Stimulated activated CD4-positive, alpha-beta T cell treated with anti-CD3 and anti-CD28 coated beads, Interleukin-12 subunit alpha, Interleukin-12 subunit beta, amount 100 ng/mL, for 4 hours (primary cell): ENCODE data around the gene COMP.
"Not testable (repeated sequence)": the region's sequence is repeated elsewhere in the genome, so short reads cannot be mapped to it uniquely, and the experiment has no call there.

ENCODE experiments used
- DNase-seq: peaks from one replicate; pipeline ENCODE4 v3.0.0-alpha.2; 2020

COMP gene

DNA sequence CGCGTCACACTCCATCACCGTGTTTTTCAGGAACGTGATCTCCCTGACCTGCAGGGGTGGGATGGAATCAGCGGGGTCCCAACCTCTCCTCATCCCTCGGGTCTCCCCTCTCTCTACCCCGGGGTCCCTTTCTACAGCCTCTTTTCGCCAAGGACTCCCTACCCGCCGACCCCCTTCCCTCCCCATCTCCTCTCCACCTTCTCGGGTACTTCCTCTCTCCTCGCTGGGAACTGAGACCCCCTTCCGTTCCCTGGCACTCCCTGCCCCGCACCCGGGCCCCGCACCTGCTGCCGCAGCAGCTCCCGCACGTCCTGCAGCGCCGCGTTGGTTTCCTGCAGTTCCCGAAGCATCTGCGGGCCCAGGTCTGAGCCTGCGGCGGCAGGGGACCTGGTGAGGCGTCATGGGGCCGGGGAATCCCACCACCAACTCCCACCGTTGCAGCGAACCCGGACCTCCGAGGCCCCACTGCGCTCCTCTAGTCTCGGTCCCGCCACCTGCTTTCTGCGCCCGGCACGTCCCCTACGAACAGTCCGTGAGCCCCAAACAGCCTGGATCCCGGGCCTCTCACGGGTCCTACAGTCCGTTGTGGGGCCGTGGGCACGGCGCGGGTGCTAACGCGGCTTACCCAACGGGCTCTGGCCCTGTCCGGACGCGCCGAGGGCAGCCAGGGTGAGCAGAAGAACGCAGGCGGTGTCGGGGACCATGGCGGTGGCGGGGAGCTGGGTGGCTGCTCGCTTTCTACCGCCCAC lies at the start of gene COMP:
Gene COMP (minus strand): TSS at position 740 of the 749 bp plus-strand sequence. CDS start 36 bp downstream, at position 704.
- DNase-seq: no peak

DNA sequence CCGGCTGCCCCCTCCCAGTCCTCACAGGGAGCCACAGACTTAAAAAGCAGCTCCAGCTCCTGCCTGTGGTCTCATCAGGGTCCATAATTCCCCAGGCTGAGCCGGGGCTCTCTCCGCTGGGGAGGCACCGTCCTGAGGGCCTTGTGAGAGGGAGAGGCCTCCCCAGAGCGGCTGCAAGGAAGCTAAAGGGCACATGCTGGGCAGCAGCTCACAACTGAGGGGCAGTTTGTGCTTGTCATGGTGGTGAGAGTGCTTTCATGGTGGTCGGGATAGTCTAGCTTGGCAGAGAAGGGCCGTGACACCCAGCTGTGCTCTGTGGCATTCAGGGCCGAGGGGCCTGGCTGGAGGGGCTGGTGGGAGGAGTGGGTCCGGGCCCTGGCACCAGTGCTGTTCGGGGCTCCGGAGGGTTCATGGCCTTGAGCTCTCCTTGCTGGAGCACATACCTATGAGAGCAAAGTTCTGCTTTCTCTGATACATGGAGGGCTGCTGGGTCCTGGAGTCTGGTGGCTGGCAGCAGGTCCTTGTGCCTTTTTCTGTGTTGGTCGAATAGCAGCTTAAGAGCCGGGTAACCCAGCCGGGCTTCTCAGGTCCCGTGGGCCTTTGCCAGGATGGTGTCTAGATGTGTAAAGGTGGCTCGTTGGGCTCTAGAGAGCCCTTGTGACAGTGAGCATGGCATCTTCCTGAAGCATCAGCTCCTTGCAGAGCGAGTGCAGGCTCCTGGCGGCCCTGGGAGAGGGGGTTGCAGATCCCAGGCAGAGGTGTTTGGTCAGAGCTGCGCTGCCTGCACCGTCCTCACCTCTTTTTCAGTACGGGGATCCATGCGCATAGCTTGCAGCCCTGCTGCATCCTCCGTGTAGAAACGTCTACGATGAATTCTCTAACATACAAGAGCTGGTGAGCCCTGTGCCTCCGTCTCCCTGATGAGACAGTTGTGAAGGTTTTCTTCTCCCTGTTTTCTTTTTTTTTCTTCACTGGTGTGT lies 49.5 kb upstream of the COMP start:
- no peak for DNase-seq

DNA sequence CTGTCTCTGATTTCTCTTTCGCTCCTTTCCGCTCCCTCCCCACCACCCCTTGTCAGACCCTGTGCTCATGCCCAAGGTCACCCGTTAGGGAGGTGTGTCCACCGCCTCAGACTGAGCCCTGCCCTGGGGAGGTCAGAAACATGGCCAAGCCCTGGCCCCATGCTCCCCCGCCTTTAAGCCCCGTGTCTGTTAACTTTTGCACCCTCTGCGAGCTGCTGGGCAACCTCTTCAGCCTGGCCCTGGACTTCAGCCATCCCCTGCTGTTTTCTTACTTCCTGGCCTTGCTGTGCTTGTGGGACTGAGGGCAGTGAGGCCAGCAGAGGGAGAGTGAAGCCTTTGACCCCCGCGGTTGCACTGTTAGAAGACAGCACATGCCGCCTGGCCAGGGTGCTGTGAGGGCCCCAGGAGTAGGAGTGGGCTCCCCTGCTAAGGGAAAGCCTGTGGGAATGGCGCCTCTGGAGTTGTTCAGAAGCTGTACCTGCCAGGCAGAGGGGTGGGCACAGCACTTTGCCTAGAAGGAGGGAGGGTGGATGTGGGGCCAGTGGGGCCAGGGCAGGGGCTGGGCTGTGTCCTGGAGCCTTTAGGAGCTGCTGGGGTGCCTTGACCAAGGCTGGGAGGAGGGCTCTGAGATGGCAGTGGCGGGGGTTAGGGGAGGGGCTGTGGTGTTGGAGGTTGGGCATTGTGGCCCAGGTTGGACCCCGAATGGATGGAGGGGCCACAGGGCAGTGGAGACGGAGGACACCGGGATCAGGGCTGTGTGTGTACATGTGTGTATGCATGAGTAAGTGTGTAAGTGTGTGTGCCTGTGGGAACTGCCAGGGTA lies 48.6 kb upstream of the COMP start:
- DNase-seq: no peak

DNA sequence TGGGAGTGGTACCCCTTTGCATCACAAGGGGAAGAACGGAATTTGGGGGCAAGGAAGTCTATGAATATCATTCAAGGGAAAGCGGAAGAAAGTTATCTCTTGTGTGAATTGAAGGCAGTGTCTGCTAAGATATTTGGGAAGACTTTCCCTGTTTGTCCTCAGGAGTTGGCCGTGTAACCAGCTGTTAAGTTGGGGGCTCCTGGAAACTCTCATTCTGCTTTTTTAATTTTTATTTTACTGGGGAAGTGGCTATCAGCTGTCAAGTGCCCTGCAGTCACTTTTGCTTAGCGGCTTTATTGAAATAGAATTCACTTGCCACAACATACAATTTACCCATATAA lies 43.5 kb upstream of the COMP start:
- no peak for DNase-seq

DNA sequence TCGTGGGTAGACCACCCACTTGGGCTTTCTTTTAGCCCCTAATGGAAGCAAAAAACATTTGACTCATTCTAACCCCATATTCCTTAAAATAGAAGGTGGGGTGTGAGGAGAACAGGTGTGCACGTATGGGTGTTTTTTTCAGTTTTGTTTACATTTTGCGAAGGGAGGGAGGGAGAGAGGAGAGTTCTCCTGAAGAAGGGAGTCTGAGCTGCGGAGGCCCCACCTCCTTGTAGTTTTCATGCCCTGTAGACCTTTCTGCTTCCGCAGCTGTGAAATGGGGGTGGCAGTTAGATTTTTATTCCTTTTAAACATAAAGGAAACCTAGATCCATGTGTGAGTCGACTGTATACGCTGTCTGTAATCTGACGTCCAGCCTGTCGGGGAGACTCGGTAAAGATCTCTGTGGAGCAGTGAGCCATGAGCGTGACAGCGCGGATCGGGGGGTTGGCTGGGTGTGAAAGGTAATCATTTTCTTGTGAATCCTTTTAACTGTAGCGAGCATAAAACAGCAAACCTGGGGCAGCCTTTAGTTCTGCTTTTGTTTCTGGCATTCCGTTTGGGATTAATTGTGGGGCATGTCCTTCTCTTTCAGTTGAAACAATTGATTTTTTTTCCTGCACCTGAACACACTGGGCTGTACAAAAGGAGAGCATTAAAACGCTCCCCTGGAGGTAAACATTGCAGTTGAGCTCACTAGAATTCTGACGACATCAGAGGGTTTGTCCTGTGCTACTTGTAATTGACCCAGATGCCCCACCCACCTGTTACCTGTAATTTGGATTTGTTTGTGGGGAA lies 42.9 kb upstream of the COMP start:
- DNase-seq: no peak

DNA sequence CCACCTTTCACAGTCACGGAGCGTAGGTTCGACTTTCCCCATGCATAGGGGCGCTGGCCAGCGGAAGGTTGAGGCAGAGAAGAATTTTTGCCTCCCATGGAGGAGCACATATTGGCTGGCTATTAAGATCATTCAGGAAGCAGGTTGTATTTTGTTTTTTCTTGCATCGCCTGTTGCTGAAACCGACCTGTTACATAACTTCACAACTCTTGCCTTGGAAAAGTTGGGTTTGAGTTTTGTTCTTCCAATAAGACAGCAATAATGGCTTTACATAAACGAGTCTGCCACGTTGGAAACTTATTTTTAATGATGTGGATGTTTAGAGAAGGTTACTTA lies 42.0 kb upstream of the COMP start:
- DNase-seq: no peak

DNA sequence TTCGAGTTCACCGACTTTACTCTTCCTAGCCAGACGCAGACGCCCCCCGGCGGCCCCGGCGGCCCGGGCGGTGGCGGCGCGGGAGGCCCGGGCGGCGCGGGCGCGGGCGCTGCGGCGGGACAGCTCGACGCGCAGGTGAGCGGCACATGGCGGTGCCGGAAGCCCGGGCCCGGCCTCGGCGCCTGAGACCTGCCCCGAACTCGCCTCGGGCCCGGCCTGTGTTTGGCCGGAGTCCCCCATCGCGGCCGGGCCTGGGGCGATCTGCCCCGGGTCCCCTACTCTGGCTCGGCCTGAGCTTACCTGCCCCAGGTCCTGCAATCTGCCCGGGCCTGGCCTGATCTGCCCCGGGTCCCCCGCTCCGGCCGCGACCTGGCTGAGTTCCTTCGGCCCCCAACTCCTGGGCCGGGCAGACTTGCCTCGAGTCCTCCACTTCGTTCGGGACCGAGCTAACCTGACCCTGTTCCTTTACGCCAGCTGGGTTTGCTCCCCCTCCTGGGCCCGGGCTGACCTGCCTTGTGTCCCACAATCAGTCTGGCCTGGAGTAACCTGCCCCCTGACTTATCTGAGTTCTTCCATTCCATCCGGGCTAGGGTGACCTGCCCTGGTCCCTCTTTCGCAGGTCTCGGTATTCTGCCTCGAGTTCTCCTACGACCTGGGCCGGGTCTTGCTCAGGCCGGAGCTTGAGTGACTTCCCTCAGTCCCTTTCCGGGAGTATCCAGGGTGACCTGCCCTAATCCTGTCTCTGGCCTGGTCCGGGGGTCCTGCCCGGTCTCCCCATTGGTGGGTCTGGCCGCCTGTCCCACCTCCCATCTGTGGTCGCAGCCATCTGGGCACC lies 41.4 kb upstream of the COMP start:
- peak; percentile 21 for DNase-seq

DNA sequence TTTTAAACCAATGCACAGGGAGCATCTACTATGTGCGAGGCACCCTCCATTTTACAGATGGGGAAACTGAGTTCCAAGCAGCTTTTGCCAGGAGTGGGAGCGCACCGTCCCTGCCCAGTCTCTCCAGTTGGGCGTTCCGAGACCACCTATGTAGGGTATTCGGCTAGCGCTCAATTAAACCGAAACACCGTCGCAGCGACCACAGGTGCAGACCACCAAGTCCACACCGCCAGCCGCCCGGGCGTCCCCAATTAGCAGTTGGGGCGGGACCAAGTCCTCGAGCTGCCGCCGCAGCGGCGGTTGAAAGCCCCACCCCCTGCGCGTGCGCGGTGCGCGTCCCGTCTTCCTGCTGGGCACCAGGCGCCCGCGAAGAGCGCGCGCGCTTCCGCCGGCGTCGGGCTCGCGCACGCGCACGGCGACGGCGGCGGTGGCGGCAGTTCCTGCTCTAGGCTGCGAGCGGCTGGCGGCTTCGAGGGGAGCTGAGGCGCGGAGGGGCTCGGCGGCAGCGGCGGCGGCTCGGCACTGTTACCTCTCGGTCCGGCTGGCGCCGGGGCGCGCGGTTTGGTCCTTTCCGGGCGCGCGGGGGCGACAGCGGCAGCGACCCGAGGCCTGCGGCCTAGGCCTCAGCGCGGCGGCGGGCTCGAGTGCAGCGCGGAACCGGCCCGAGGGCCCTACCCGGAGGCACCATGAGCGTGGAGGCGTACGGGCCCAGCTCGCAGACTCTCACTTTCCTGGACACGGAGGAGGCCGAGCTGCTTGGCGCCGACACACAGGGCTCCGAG lies 40.6 kb upstream of the COMP start, which contains the start of gene UPF1:
Gene UPF1 (plus strand): TSS at position 436 of the 782 bp plus-strand sequence. CDS start 251 bp downstream, at position 687.
- DNase-seq: peak; percentile 97

DNA sequence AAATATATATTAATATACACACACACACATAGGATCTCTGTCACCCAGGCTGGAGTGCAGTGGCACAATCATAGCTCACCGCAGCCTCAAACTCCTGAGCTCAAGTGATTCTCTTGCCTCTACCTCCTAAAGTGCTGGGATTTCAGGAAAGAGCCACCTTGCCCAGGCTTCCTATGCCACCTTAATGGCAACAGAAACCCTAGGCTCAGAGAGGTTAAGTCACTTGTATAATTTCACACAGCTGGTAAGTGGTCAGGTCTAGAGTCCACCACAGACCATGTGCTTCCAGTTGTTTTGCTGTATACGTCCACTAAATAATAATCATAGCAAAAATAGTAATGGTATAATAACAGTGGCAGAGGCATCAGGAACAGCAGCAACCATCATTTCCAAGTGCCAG lies 39.4 kb upstream of the COMP start:
- DNase-seq: no peak

DNA sequence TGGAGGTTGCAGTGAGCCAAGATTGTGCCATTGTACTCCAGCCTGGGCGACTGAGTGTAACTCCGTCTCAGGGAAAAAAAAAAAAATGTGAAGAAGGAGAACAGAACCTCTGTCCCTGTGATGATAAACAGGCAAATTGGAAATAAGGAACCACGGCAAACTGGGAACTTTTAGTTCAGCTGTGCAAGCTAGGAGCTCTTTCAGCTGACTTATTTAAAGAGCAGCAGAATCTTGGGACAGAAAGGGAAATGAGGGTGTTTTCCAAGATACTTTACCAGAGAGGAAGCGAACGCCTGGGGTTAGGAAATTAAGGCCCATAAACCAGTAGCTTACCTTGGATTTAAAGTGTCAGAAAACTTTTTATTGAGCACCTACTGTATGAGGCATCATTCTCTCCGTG lies 37.7 kb upstream of the COMP start:
- DNase-seq: no peak

DNA sequence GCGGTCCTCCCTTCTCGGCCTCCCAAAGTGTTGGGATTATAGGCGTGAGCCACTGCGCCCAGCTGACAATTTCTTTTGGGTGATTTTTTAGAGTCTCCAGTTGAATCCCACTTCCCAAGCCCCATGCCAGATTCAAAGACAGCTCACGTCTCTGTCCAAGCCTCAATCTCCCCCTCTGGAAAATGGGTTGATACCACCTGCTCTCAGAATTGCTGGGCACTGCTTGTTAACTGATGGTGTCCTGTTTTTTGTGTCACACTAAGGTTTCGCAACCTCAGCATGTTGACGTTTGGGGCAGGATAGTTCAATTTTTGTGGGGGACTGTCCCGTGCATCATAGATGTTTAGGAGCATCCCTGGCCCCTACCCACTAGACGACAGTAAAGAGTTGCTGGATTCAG lies 26.5 kb upstream of the COMP start:
- DNase-seq: no peak

DNA sequence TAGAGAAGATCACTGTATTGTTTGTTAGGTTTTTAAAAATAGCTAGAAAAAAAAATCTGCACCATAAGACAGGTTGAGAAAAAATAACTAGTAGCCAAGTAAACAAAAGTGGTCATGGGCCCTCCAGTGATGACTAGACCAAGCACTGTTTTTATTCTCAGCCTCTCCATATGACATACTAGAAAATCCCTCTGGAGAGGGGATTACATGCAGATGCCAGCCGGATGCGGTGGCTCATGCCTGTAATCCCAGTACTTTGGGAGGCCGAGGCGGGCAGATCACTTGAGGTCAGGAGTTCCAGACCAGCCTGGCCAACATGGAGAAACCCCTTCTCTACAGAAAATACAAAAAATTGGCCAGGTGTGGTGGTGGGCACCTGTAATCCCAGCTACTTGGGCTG lies 25.5 kb upstream of the COMP start:
- not testable (repeated sequence) for DNase-seq

DNA sequence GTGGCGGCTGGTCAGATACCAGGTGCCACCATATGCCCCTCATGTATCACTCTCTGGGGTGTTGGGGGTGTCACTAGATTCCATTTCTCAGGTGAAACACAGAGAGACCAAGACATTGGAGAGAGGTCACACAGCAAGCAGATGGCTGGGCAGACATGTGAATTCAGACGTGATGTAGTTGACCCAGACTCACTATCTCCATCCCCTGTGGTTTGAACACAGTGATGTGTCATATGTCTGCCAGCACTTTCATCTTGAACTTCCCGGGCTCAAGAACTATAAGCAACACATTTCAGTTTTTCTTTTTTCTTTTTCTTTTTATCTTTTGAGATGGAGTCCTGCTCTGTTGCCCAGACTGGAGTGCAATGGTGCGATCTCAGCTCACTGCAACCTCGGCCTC lies 24.6 kb upstream of the COMP start:
- no peak for DNase-seq

DNA sequence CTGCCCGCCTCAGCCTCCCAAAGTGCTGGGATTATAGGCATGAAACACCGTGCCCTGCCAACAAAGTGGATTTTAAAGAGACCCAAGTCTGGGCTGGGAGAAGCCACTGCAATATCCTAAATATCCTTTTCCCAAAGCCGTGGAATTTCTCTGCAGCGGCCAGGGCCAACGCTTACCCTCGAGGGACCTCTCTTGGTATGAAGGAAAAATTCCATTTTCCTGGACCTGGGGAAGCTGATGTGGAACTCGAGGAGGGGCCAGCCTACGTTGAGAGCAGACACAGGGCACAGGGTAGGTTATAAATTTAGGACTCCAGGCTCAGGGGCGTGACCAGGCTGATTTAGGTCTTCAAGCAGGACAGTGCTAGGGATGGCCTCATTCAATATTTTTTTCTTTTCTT lies 23.0 kb upstream of the COMP start:
- no peak for DNase-seq

DNA sequence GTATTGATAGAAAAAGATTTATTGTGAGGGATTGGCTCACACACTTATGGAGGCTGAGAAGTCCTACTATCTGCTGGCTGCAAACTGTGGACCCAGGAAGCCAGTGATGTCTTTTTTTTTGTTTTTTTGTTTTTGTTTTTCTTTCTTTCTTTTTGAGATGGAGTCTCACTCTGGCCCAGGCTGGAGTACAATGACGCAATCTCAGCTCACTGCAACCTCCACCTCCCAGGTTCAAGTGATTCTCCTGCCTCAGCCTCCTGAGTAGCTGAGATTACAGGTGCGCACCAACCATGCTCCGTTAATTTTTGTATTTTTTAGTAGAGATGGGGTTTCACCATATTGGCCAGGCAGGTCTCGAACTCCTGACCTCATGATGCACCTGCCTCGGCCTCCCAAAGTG lies 20.5 kb upstream of the COMP start:
- DNase-seq: not testable (repeated sequence)

DNA sequence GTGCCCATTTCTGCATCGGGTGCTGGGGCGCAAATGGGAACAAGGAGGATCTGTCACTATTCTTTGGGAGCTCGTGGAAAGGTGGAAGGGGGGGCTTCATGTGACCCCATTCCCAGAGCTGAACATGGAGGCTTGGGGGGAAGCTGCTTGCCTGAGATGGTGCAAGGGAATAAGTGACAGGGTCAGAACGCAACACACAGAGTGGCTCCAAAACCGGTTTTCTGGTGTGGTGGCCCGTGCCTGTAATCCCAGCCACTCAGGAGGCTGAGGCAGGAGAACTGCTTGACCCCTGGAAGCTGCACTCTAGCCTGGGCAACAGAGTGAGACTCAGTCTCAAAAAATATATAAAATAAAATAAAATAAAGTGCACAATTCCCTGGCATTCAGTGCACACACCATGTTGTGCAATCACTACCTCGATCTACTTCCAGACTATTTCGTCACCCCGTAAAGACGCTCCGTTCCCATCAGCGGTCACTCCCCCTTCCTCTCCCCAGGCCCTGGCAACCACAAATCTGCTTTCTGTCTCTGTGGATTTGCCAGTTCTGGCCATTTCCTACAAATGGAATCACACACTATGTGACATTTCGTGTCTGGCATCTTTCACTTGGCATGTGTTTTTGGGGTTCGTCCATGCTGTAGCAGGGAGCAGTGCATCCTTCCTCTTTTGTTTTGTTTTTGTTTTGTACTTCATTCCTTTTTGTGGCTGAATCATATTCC lies 18.2 kb upstream of the COMP start:
- DNase-seq: no peak

DNA sequence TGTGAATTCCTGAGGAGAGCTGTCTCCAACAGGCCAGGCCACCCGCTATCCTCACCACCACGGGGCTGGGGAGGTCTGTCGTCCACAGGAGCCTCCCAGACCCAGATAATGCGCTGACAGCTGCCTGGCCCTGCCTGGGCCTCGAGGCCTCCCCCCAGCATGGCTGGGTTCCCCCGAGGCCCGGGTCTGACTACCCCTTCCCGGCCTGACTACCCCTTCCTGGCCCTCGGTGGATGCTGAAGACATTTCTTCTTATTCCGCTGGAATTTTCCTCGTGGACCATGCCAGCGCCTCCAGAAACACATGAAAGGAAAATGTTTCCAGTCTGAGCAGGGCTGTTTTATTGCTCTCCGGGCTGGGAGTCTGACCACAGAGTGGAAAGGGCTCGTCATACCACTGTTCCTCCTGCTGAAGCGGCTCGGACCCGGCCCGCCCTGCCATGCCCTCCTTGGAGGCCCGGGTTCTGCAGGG lies 16.8 kb upstream of the COMP start:
- no peak for DNase-seq

DNA sequence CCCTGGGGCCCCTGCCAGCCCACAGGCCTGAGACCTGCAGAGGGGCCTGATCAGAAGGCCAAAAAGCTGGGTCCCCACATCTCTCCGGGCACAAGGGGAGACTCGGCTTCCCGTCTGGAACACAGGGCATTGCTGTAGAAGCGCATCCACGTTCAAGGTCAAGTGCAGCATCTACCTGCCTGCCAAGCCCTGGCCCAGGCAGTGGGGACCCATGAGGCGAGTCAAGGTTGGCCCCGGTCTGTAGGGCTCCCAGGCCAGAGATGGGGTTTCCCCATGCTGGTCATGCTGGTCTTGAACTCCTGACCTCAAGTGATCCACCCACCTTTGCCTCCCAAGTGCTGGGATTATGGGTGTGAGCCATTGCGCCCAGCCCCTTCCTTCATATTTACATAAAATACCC lies 13.5 kb upstream of the COMP start:
- DNase-seq: no peak

DNA sequence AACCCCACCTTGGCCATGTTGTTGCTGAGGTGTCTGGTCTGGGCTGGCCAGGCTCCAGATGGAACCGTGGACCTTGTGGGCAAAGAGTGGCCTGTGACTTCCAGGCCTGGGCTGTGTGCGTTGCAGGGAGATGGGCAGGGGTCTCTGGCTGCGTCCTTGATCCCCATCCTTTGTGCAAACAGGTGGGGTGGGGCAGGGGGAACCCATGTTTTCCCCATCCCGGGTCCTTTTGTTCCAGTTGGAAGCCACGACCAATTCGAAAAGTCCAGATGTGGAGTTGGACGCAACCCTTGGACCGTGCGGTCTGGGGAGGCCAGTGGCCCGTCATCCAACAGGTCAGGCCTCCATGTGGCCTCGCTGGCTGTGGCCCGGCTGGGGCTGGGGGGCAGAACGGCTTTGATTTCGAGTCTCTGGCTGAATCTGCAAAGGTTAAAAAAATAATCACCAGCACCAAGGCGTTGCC lies 13.1 kb upstream of the COMP start:
- no peak for DNase-seq
